ENCODE results near the gene PIGW. TPM values are rescaled to one million over a fixed set of nuclear protein-coding genes. Genes with fewer than 3 reads are reported as not detected.

The PIGW gene
- total RNA-seq, 4 donors from 2014 or later: 2.5 to 6.5 (median 4.4) TPM

DNA sequence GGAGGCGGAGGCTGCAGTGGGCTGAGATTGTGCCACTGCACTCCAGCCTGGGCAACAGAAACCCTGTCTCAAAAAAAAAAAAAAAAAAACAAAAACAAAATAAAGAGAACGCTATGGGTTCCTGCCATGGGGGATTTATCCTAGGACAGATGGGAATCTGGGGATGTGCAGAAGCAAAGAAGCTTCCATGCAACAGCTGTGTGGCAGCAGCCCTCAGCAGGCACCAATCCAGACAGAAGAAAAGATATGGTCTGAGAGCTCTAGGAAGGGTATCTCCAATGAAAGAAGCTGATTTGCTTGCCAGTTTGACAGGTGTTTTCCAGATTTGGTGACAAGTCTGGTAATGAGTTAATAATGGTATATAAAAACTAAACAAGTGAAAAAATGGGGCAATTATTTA is 11.7 kb upstream of the PIGW start:
- no peak overlapping the region for H3K4me3 ChIP-seq
- no peaks in the 10 kb centered on the region for H3K9me3 ChIP-seq
- peaks cover 35 to 75% (median 59%) of the 10 kb centered on the region in 4 donors for H3K36me3 ChIP-seq
- no peaks in the 10 kb centered on the region for H3K4me1 ChIP-seq
- no peaks in the 10 kb centered on the region for H3K27me3 ChIP-seq
- TF ChIP-seq POLR2A (IDR thresholded peaks at IDR 0.05; ENCODE audit: low read depth) (no peak), EP300 (IDR thresholded peaks at IDR 0.05) (no peak), POLR2AphosphoS5 (IDR thresholded peaks at IDR 0.05) (no peak)
- TF ChIP-seq, protein P1, sequence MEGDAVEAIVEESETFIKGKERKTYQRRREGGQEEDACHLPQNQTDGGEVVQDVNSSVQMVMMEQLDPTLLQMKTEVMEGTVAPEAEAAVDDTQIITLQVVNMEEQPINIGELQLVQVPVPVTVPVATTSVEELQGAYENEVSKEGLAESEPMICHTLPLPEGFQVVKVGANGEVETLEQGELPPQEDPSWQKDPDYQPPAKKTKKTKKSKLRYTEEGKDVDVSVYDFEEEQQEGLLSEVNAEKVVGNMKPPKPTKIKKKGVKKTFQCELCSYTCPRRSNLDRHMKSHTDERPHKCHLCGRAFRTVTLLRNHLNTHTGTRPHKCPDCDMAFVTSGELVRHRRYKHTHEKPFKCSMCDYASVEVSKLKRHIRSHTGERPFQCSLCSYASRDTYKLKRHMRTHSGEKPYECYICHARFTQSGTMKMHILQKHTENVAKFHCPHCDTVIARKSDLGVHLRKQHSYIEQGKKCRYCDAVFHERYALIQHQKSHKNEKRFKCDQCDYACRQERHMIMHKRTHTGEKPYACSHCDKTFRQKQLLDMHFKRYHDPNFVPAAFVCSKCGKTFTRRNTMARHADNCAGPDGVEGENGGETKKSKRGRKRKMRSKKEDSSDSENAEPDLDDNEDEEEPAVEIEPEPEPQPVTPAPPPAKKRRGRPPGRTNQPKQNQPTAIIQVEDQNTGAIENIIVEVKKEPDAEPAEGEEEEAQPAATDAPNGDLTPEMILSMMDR (IDR thresholded peaks at IDR 0.05): no peak
- 92% methylated on average over 2 of the region's 2 CpGs for WGBS
- intact Hi-C loops (cut with DNase I): no loop called here
- DNase-seq (ENCODE audit: extremely low spot score): no peak
- no peak overlapping the region for H3K27ac ChIP-seq (replicated peaks in 1 of 4)

DNA sequence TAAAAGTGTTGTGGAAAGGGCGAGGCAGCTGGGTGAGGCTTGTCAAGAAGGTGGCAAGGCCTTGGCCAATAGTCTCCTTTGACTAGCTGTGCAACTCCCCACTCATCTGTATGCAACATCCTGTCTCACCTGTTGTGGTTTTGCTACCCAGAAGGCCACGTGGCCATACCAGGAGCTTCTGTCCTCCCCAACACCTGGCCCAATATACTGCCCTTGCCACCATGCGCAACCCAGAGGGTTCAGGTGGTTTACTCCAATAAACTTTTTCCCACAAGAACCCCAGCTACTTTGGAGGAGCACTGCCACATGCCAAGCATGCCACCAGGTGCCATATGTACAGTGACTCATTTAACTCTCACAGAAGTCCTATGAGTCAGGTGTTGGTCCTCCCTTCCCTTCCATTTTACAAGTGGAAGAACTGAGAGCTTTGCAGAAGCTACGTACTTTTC is 10.3 kb upstream of the PIGW start:
- H3K4me1 ChIP-seq: no peaks in the 10 kb centered on the region
- no peaks in the 10 kb centered on the region for H3K27me3 ChIP-seq
- TF ChIP-seq, protein P1 (IDR thresholded peaks at IDR 0.05): no peak
- TF ChIP-seq EP300 (IDR thresholded peaks at IDR 0.05) (no peak), POLR2A (IDR thresholded peaks at IDR 0.05; ENCODE audit: low read depth) (no peak), POLR2AphosphoS5 (IDR thresholded peaks at IDR 0.05) (no peak)
- DNase-seq (ENCODE audit: extremely low spot score): no peak
- peaks cover 34 to 88% (median 69%) of the 10 kb centered on the region in 4 donors for H3K36me3 ChIP-seq
- intact Hi-C loops (cut with DNase I): no loop called here
- no peak overlapping the region for H3K27ac ChIP-seq (replicated peaks in 1 of 4)
- 95% methylated on average over 4 of the region's 4 CpGs for WGBS
- no peak overlapping the region for H3K4me3 ChIP-seq
- H3K9me3 ChIP-seq: no peaks in the 10 kb centered on the region

DNA sequence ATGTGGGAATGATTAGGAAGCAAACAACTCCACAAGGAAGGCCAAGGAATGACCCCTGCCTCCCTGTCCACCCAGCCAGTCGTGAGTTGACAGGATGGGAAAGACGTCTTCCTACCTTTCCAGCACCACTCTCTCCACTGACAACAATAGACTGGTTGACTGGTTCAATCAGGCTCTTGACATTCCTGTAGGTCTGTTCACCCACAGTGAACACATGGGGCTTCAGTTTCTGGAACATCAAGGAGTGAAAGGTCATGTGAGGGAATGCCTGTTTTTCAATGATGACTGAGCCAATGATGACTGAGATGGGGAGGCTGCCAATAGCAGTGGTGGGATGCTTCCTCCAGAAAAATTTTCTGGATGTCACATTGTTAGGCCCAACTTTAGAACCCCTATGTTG is 9.7 kb upstream of the PIGW start:
- Histone ChIP-seq H3K36me3 (peaks cover 34 to 90% (median 75%) of the 10 kb centered on the region in 4 donors), H3K27me3 (no peaks in the 10 kb centered on the region), H3K9me3 (no peaks in the 10 kb centered on the region), H3K4me3 (no peak overlapping the region), H3K27ac (replicated peaks in 1 of 4) (no peak overlapping the region), H3K4me1 (no peaks in the 10 kb centered on the region)
- no peak for TF ChIP-seq POLR2AphosphoS5 (IDR thresholded peaks at IDR 0.05)
- no peak for TF ChIP-seq EP300 (IDR thresholded peaks at IDR 0.05)
- TF ChIP-seq, protein P1 (IDR thresholded peaks at IDR 0.05): no peak
- TF ChIP-seq POLR2A (IDR thresholded peaks at IDR 0.05; ENCODE audit: low read depth): no peak
- WGBS: 88% methylated on average over 2 of the region's 2 CpGs
- no peak for DNase-seq (ENCODE audit: extremely low spot score)
- intact Hi-C loops (cut with DNase I): no loop called here

DNA sequence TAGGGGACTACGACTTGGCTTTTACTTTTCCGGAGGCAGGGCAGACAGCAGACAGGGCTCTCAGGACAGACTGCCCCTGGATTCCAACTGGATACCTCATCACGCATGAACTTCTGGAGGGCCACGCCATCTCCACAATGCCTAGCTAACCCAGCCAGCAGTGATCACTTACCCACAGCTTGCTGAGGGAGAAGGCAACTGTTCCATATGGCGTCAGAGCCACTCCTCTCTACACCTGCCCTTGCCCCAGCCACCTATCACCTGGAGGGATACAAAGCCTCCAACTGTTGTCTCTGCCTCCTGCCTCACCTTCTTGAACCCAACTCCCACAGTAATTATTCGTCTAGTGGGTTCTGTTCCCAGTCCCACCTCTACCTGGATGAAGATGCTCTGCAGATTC is 8.9 kb upstream of the PIGW start:
- TF ChIP-seq, protein P1 (IDR thresholded peaks at IDR 0.05): no peak
- no peak for TF ChIP-seq EP300 (IDR thresholded peaks at IDR 0.05)
- no peak for TF ChIP-seq POLR2AphosphoS5 (IDR thresholded peaks at IDR 0.05)
- no peak for TF ChIP-seq POLR2A (IDR thresholded peaks at IDR 0.05; ENCODE audit: low read depth)
- H3K4me1 ChIP-seq: no peaks in the 10 kb centered on the region
- no peak overlapping the region for H3K4me3 ChIP-seq
- H3K36me3 ChIP-seq: peaks cover 34 to 90% (median 78%) of the 10 kb centered on the region in 4 donors
- 92% methylated on average over 6 of the region's 6 CpGs for WGBS
- no peak overlapping the region for H3K27ac ChIP-seq (replicated peaks in 1 of 4)
- intact Hi-C loops (cut with DNase I): no loop called here
- no peaks in the 10 kb centered on the region for H3K9me3 ChIP-seq
- no peaks in the 10 kb centered on the region for H3K27me3 ChIP-seq
- no peak for DNase-seq (ENCODE audit: extremely low spot score)

DNA sequence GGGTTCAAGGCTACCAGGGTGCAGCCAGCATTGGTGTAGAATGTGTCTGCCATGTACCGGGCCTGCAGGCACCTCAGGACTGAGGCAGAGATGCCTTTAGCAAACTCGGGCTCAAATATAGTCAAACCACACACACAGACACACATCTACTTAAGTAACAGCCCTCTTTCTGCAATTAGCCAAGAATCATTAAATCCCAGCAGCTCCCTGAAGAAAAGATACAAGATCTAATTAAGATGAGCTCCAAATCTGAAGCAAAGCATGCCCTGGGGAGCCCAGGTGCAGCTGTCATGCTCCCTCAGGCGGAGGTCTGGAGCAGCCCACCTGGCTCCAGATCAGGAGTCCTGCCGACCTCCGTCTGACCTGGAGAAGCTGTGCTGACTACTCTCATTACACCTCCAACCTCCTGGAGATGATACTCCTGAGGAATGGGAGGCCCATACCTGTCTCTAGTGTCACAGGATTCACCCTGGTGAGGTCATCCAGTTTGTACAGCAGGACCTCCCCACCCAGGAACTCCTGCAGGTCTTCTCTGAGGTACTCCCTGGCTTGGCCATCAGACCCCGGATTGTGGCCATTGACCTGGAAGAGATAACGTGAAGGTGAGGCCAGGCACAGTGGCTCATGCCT is 7.1 kb upstream of the PIGW start:
- no peak for TF ChIP-seq EP300 (IDR thresholded peaks at IDR 0.05)
- no peak for TF ChIP-seq POLR2A (IDR thresholded peaks at IDR 0.05; ENCODE audit: low read depth)
- TF ChIP-seq POLR2AphosphoS5 (IDR thresholded peaks at IDR 0.05): no peak
- TF ChIP-seq, protein P1 (IDR thresholded peaks at IDR 0.05): no peak
- no peak for DNase-seq (ENCODE audit: extremely low spot score)
- no peak overlapping the region for H3K27ac ChIP-seq (replicated peaks in 1 of 4)
- intact Hi-C loops (cut with DNase I): no loop called here
- peaks cover 34 to 96% (median 82%) of the 10 kb centered on the region in 4 donors for H3K36me3 ChIP-seq
- 92% methylated on average over 3 of the region's 7 CpGs for WGBS
- no peaks in the 10 kb centered on the region for H3K9me3 ChIP-seq
- no peaks in the 10 kb centered on the region for H3K27me3 ChIP-seq
- H3K4me3 ChIP-seq: no peak overlapping the region
- H3K4me1 ChIP-seq: no peaks in the 10 kb centered on the region

Data from esophagus muscularis mucosa (tissue), 4 donors.